ENCODE measurements around the gene GLP2R.

The GLP2R gene

DNA sequence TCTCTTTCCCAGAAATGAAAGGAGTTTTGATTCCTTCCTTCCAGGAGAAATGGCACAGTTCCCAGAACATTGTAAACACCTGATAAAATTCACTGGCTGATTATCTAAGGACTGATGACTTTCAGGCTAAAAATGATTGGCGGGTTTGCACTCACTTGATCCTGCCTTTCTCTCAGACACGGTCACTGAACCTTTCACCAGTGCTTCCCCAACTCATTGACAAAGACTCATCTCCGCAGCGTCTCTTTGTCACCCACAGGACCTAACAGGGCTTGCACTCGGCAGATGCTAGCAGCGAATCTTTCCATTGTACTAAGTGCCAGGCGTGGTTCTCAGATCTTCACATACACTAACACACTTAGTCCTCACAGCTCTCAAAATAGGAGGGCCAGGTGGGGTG is 27.0 kb upstream of the GLP2R start (continued):
- no peak for TF ChIP-seq ZNF518A (tag by site-specific recombination; conservative IDR thresholded peaks at IDR 0.05; ENCODE audit: low read depth)

DNA sequence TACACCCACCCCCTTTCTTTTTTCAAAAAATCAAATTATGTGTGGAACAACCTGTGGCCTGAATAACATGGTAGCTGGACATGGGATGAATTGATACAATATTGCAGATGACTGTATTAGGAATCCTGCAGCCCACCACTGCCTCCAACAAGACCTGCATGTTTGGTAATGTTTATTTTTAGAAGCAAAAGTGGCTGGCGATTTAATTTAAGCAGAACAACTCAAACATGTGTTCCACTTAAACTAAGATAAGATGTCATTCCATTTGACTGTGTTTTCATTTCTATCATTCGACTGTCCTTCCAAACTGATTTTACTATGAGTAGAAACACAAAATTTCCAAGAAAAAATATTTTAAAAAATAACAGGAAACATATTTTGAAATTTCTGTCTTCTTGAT is 24.2 kb upstream of the GLP2R start:
- POLR2A ChIA-PET = interaction anchor here (0.6 to 1.9 kb wide), 3 partner anchors 29 to 37 kb away, joined by 3 to 5 read pairs (median 3); no protein-coding TSS in a partner anchor
- Histone ChIP-seq H3K4me1 (ENCODE audit: control insufficient read depth, insufficient read depth, low read length) (0 out of 2 replicates have a peak, but pooled peaks cover 2% of the 10 kb centered on the region), H3K27ac (ENCODE audit: extremely low read depth, low read depth, low read length) (no peak overlapping the region), H3K4me3 (ENCODE audit: low read depth, low read length) (no peak overlapping the region), H3K36me3 (ENCODE audit: control insufficient read depth in 2 of 2, insufficient read depth in 1 of 2, low read length in 2 of 2) (no peaks in the 10 kb centered on the region), H3K9me3 (ENCODE audit: control insufficient read depth, insufficient read depth, low read depth, low read length) (peaks cover 2% of the 10 kb centered on the region)
- no peak for TF ChIP-seq ZNF426 (tag by site-specific recombination; IDR thresholded peaks at IDR 0.05)
- no peak for TF ChIP-seq ZNF670 (tag by site-specific recombination; IDR thresholded peaks at IDR 0.05; ENCODE audit: low read depth)
- TF ChIP-seq ZSCAN18 (tag by site-specific recombination; IDR thresholded peaks at IDR 0.05) = no peak
- TF ChIP-seq ZBTB48 (tag by site-specific recombination; IDR thresholded peaks at IDR 0.05) = no peak
- TF ChIP-seq, protein P1, sequence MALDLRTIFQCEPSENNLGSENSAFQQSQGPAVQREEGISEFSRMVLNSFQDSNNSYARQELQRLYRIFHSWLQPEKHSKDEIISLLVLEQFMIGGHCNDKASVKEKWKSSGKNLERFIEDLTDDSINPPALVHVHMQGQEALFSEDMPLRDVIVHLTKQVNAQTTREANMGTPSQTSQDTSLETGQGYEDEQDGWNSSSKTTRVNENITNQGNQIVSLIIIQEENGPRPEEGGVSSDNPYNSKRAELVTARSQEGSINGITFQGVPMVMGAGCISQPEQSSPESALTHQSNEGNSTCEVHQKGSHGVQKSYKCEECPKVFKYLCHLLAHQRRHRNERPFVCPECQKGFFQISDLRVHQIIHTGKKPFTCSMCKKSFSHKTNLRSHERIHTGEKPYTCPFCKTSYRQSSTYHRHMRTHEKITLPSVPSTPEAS (tag by site-specific recombination; IDR thresholded peaks at IDR 0.05) = no peak
- no peak for TF ChIP-seq ZNF19 (tag by site-specific recombination; IDR thresholded peaks at IDR 0.05; ENCODE audit: low read depth)
- TF ChIP-seq ZNF140 (tag by site-specific recombination; IDR thresholded peaks at IDR 0.05) = no peak
- CTCF ChIA-PET = interaction anchor here (0.6 to 1.9 kb wide), 8 partner anchors 7 to 93 kb away, joined by 3 to 6 read pairs (median 4); partner anchors contain the start of gene DHRS7C

- peaks cover 2% of the 10 kb centered on the region for H3K9me3 ChIP-seq (ENCODE audit: control insufficient read depth, insufficient read depth, low read depth, low read length)
- H3K36me3 ChIP-seq (ENCODE audit: control insufficient read depth in 2 of 2, insufficient read depth in 1 of 2, low read length in 2 of 2) = no peaks in the 10 kb centered on the region
- TF ChIP-seq KLF1 (tag by site-specific recombination; IDR thresholded peaks at IDR 0.05) = no peak
- TF ChIP-seq SCRT2 (tag by site-specific recombination; IDR thresholded peaks at IDR 0.05) = no peak
- no peak for TF ChIP-seq ZNF76 (tag by site-specific recombination; IDR thresholded peaks at IDR 0.05; ENCODE audit: borderline replicate concordance, low read depth)
- no peak for TF ChIP-seq WT1 (tag by site-specific recombination; IDR thresholded peaks at IDR 0.05)
- TF ChIP-seq ZNF48 (tag by site-specific recombination; IDR thresholded peaks at IDR 0.05) = no peak
- no peak for TF ChIP-seq ZFP37 (tag by site-specific recombination; IDR thresholded peaks at IDR 0.05)
- no peak for TF ChIP-seq ZNF280C (tag by site-specific recombination; IDR thresholded peaks at IDR 0.05)
- TF ChIP-seq GLIS1 (tag by site-specific recombination; IDR thresholded peaks at IDR 0.05) = no peak
- no peak for TF ChIP-seq ZNF157 (tag by site-specific recombination; IDR thresholded peaks at IDR 0.05)
- no peak for TF ChIP-seq ZNF626 (tag by site-specific recombination; IDR thresholded peaks at IDR 0.05)
- TF ChIP-seq TRIM28 (IDR thresholded peaks at IDR 0.05; ENCODE audit: borderline replicate concordance, low read length) = no peak
- TF ChIP-seq ZSCAN16 (tag by site-specific recombination; IDR thresholded peaks at IDR 0.05) = no peak
- no peak for TF ChIP-seq ZNF600 (tag by site-specific recombination; IDR thresholded peaks at IDR 0.05)
- no peak for TF ChIP-seq ZNF416 (tag by site-specific recombination; IDR thresholded peaks at IDR 0.05)
- TF ChIP-seq ZNF239 (tag by site-specific recombination; IDR thresholded peaks at IDR 0.05) = no peak
Measured at GRCh38 chr17:9802294-9802693, 23.4 kb upstream of the GLP2R start.

More at GRCh38 chr17:9802294-9802693, 23.4 kb upstream of the GLP2R start:
- CTCF ChIA-PET = interaction anchor here (0.6 to 1.9 kb wide), 12 partner anchors 9 to 479 kb away, joined by 3 to 6 read pairs (median 4); partner anchors contain the start of gene DHRS7C
- Histone ChIP-seq H3K27ac (ENCODE audit: extremely low read depth, low read depth, low read length) (no peak overlapping the region), H3K4me3 (ENCODE audit: low read depth, low read length) (no peak overlapping the region; the same call in 1 of the 2 replicates), H3K4me1 (ENCODE audit: control insufficient read depth, insufficient read depth, low read length) (0 out of 2 replicates have a peak, but pooled peaks cover 2% of the 10 kb centered on the region)
- POLR2A ChIA-PET = interaction anchor here (1.7 to 1.9 kb wide), 2 partner anchors 28 to 36 kb away, joined by 3 to 5 read pairs; no protein-coding TSS in a partner anchor
